Activated T-helper 1 cell treated with anti-CD3 and anti-CD28 coated beads, Interleukin-2, amount 50 U/mL, for 16 hours (primary cell): ENCODE measurements around the gene OR2F1.

Source experiments
- DNase-seq, 2 donors: peaks; one replicate each; pipeline ENCODE4 v3.0.0-alpha.2; 2020; ENCODE audit warnings: low read depth in 1 of 2, low spot score in 1 of 2

Gene OR2F1

GRCh38 chr7:143954135-143954534 is 509 bp upstream of the OR2F1 start:
- no peak for DNase-seq

- DNase-seq = no peak
Measured at GRCh38 chr7:143958781-143959180, 4.1 kb downstream of the OR2F1 start.

GRCh38 chr7:143960813-143961610 is 6.4 kb downstream of the OR2F1 start:
- no peak for DNase-seq

GRCh38 chr7:143965280-143965679 is 10.6 kb downstream of the OR2F1 start:
- DNase-seq = no peak

GRCh38 chr7:143967398-143967797 is 12.8 kb downstream of the OR2F1 start:
- DNase-seq = no peak

GRCh38 chr7:143973870-143974416 is 19.3 kb downstream of the OR2F1 start:
- no peak for DNase-seq

- DNase-seq = no peak
Measured at GRCh38 chr7:143974459-143974858, 19.8 kb downstream of the OR2F1 start.

GRCh38 chr7:143975617-143976016 is 21.0 kb downstream of the OR2F1 start:
- DNase-seq = no peak

- no peak for DNase-seq
Measured at GRCh38 chr7:143978585-143978984, 23.9 kb downstream of the OR2F1 start.

GRCh38 chr7:143979359-143979758 is 24.7 kb downstream of the OR2F1 start:
- no peak for DNase-seq

GRCh38 chr7:143979998-143980397 is 25.4 kb downstream of the OR2F1 start:
- no peak for DNase-seq

GRCh38 chr7:143980746-143981510 is 26.3 kb downstream of the OR2F1 start:
- no peak for DNase-seq

GRCh38 chr7:143983960-143984359 is 29.3 kb downstream of the OR2F1 start:
- DNase-seq = no peak

- DNase-seq = no peak
Measured at GRCh38 chr7:143987513-143987912, 32.9 kb downstream of the OR2F1 start.

- no peak for DNase-seq
Measured at GRCh38 chr7:143988976-143989745, 34.5 kb downstream of the OR2F1 start.

- no peak for DNase-seq
Measured at GRCh38 chr7:143992670-143993069, 38.0 kb downstream of the OR2F1 start.

GRCh38 chr7:143993924-143994323 is 39.3 kb downstream of the OR2F1 start:
- no peak for DNase-seq

GRCh38 chr7:144000020-144000419 is 45.4 kb downstream of the OR2F1 start, which contains the start of gene OR6B1:
OR6B1 (plus strand) TSS chr7:144000320; CDS start chr7:144003997, 3,677 bp downstream.
- DNase-seq = no peak

GRCh38 chr7:144001543-144001942 is 46.9 kb downstream of the OR2F1 start:
- no peak for DNase-seq

GRCh38 chr7:144004703-144005102 is 50.1 kb downstream of the OR2F1 start:
- no peak for DNase-seq

- DNase-seq = no peak
Measured at GRCh38 chr7:144006029-144006691, 51.5 kb downstream of the OR2F1 start.
